Ramos (cell line): ENCODE results near the gene LYSET.
"Not testable (repeated sequence)": the region's sequence is repeated elsewhere in the genome, so short reads cannot be mapped to it uniquely, and the experiment has no call there.

Experiments used
- in situ Hi-C: fragments of 300-500 bp; cut with MboI; formaldehyde crosslinking; loops from one replicate; pipeline ENCODE4 v1.14.3; 2022; ENCODE audit warnings: low sequenced_read_pairs; ENCODE audit not compliant: unreplicated experiment

LYSET gene

DNA sequence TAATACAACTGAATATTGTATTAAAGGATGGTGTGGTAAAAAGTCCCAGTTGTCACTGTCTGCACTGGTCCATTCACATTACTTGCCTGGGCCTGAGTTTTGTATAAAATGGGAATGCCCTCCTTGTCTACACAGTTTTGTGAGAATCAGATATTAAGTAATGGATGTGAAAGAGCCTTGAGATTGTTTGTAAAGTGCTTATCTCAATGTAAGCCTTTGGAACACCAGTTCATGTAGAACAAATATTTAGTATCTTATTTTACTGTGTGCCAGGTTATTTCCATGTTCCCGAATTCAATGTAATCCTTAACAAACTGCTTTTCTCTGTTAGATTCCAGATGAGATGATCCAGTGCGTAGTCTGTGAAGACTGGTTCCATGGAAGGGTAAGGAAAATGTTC, 29.5 kb downstream of the LYSET start:
- in situ Hi-C loops: no loop called here

DNA sequence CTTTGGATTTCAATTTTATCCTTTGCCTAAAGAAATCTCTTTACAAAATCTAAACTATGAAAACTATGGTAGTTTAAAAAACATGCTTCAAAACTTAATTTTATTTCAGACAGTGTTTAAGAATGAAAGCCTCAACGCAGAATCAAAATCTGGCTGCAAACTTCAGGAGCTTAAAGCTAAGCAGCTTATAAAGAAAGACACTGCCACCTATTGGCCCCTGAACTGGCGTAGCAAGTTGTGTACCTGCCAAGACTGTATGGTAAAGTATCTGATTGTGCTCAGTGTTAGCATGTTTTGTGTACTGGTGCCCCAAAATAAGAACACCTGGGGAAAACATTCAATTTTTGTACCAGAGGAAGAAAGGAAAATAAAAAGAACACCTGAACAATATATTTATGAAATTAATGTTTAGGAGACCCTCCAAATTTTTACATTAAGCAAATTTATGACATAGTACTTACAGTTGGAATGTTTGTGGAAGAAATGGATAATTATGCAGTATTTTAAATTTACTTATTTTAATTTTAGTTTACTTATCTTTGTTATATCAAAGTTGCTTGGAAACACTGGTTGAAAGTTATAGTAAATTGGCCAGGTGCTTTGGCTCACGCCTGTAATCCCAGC, 34.1 kb downstream of the LYSET start:
- in situ Hi-C loops: no loop called here

DNA sequence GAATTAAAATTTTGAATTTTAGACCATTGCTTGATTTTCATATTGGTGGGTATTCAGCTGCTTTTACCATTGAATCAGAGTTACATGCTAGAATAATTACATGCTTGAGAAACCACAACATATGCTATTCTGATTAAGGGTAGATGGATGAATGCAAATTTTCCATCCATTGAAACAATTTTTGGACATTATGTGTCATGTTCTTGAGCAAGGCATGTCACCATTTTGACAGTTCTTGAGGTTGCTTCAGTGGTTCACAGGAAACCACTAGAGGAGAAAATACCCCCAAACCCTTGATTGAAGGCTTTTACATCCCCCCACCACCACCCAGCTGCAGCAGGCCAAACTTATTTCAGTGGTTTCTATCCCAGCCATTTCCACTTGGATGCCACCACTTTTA, 35.4 kb downstream of the LYSET start:
- in situ Hi-C loops: no loop called here

DNA sequence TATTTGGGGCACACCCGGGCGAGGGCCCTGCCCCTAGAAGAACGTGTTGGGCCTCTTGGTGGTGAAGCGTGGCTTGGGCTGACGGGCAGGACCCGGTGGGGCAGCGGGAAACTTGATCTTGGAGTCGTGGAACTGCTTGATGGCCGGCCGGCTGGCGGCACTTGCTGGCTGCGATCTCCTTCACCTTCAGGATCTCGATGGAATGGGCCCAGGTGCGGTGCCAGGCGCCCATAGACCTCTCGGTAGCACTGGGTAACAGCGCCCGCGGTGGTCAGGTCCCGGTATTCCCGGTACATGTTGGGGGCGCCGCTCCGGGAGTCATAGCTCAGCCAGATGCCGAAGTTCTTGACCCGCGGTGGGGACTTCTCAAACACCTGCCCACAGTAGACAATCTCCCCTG, 38.4 kb downstream of the LYSET start:
- in situ Hi-C loops: no loop called here

DNA sequence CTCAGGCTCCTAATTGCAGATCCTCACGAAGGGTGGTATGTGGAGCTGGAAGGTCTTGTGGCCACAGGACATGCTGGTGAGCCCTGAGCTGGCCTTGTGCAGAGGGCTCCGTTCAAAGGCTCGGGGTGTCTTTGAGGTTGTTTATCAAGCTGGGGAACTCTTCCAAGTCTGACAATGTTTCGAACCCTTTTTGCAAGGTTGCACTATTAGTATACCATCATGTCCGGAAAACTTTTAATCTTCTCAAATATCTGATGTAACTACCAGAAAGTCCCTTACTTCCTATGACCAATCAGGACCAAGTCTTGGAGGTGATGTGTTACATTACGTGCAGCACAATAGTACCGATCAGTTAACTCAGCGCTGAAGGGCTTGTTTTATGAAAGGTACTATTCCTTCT, 43.4 kb downstream of the LYSET start:
- in situ Hi-C loops: no loop called here

DNA sequence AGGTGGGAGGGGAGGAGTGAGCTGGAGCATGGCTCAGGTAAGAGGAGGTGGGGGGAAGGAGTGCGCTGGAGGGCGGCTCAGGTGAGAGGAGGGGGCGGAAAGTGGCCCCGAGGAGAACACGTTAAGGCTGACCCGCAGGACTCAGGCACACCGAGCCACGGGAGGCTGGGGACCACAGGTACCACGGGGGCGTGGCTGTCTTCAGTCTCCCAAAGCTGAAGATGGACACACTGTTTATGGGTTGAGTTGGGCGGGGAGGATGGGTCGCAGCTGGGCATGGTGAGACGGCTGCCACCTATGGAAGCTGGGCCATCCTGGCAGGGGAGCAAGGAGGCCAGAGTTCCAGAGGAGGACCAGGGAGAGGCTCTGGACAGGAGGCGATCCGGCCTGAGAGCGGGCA, 45.4 kb downstream of the LYSET start:
- in situ Hi-C loops: no loop called here

DNA sequence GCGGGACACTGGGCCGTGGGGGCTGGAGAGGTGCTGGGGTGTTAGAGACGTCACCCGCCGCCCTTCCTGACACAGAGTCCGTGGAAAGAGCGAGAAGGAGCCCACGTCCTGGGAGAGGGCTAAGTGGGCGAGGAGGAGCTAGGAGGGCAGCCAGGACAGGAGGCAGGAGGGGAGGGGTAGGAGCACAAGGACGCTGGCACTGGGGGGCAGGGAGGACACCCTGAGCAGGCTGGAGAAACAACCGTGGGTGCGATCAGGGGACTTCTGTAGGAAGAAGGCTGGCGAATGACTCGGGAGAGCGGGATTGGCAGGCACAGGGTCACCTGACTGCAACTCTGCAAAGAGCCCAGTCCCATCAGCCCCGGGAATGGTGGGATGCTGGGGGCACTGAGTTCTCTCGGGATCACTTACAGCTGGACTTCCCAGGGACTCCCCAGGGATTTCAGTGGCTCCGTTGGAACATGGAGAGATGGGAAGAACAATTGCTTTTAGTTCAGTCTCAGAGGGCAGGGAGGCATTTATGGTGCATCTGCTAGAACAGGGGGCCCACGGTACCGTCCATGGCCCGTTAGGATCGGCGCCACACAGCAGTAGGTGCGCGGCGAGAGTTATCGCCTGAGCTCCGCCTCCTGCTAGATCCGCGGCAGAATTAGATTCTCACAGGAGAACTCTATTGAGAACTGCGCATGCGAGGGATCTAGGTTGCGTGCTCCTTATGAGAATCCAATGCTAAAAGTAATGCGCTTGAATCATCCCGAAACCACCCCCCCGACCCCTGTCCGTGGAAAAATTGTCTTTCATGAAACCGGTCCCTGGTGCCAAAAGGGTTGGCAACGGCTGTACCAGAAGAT, 46.2 kb downstream of the LYSET start:
- in situ Hi-C loops: no loop called here

DNA sequence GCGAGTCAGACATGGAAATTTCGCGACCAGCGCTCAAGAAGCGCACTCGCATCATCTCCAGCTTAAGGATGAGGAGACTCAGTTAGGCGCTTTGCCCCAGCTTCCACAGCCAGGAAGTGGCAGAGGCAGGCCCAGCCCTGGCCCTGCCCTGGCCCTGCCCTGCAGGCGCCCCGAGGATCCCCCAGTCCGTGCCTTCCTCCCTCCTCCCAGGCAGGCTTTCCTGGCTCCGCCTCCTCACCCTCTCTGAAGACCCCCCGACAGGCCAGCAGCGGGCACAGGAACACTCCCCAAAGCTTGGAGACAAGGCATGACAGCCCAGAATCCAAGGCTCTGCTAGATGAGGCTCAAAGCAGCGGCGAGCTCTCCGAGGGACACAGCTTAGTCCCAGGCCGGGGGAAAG, 47.0 kb downstream of the LYSET start:
- in situ Hi-C loops: no loop called here

DNA sequence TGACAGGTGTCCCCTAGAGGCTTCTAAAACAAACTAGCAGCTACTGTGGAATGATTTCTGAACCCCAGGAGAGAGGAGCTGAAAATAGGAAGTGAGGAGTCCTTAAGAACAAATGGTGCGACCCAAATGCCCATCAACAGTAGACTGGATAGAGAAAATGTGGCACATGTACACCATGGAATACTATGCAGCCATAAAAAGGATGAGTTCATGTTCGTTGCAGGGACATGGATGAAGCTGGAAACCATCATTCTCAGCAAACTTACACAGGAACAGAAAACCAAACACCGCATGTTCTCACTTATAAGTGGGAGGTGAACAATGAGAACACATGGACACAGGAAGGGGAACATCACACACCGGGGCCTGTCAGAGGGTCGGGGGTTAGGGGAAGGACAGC, 48.0 kb downstream of the LYSET start:
- in situ Hi-C loops: not testable (repeated sequence)

DNA sequence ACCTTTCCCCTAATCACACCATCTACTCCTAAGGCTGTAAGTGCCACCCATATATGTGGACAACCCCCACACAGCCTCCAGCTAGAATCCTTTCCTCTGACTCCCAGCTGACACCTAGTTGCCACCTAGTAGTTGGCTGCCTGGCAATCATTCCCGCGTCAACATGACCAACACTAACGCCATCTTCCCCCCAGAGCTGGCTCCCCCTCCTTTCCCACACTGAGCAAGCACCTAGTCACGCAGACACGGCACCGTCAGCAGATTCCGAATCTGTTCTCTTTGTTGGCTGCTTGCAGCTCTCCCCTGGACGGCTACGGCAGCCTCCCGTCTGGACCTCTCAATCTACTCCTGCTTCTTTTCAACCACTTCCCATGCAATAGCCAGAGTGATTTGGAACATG, 49.7 kb downstream of the LYSET start:
- in situ Hi-C loops: no loop called here
